Heart right ventricle (tissue), 16 donors: ENCODE measurements around the gene CAMK4. TPM values are rescaled to one million over a fixed set of nuclear protein-coding genes. Genes with fewer than 3 reads are reported as not detected.

Experiments
- ATAC-seq, 8 donors: fragments of 200-7000 bp; cut with Tn5 transposase; one replicate each; pipeline ENCODE4 v1.9.1; 2020; ENCODE audit warnings: mild to moderate bottlenecking in 8 of 8, moderate library complexity in 8 of 8, moderate number of reproducible peaks in 1 of 8
- DNase-seq, 2 donors: peaks; one replicate each; pipeline ENCODE4 v3.0.0-alpha.2; 2020
- H3K27ac ChIP-seq, 10 donors: fragments of 200-600 bp; sonication (generic) in 2 of 10; one replicate each; pipeline versions ENCODE4 v1.5.0 to v1.8.0; 2020 to 2022; ENCODE audit warnings: mild to moderate bottlenecking in 3 of 10
- H3K27me3 ChIP-seq, 7 donors: fragments of 200-600 bp; one replicate each; pipeline ENCODE4 v1.8.0; 2021 to 2022; ENCODE audit warnings: mild to moderate bottlenecking in 2 of 7
- H3K36me3 ChIP-seq, 9 donors: fragments of 200-600 bp; sonication (generic) in 1 of 9; one replicate each; pipeline versions ENCODE4 v1.5.0 to v1.8.0; 2020 to 2022; ENCODE audit warnings: mild to moderate bottlenecking in 2 of 9
- H3K4me1 ChIP-seq, 9 donors: fragments of 200-600 bp; sonication (generic) in 1 of 9; one replicate each; pipeline versions ENCODE4 v1.5.0 to v1.8.0; 2020 to 2022; ENCODE audit warnings: mild to moderate bottlenecking in 4 of 9
- H3K4me3 ChIP-seq, 10 donors: fragments of 200-600 bp; sonication (generic) in 2 of 10; one replicate each; pipeline versions ENCODE4 v1.5.0 to v1.8.0; 2020 to 2022; ENCODE audit warnings: mild to moderate bottlenecking in 7 of 10, moderate library complexity in 2 of 10
- H3K9me3 ChIP-seq, 11 donors: fragments of 200-600 bp in 10 of 11; sonication (generic) in 2 of 11; one replicate each; pipeline versions ENCODE4 v1.5.0 to v1.8.0; 2013 to 2022; ENCODE audit warnings: mild to moderate bottlenecking in 2 of 11, control low read depth in 1 of 11, moderate library complexity in 1 of 11
- WGBS, 2 donors: extraction: QIAGEN DNeasy Blood & Tissue Kit; methylation state at CpG; one replicate each; pipeline ENCODE4 v1.1.7; 2013; ENCODE audit warnings: inconsistent platforms in 1 of 2; 5-methylcytosine and 5-hydroxymethylcytosine counted together
- intact Hi-C, 10 donors: fragments of 100-400 bp; cut with DNase I; formaldehyde crosslinking; loops; one replicate each; pipeline versions ENCODE4 v1.11.1 to v1.14.2; 2022
- polyA plus RNA-seq, 2 donors: library from polyadenylated mRNA; stranded (reverse); fragments of 200-250 nt; gene quantifications; one replicate each; pipeline ENCODE4 v1.2.3, GENCODE V29; 2013
- total RNA-seq, 10 donors: library from RNA; stranded (reverse); fragmentation: NEBNext Ultra II Directional in 3 of 10; extraction: Animal tissue kit (Norgen Biotek cat#: 25700) in 3 of 10; gene quantifications; one replicate each; pipeline versions ENCODE4 v1.2.1 to v1.2.4, GENCODE V29; 2021 to 2023
- TF ChIP-seq, protein P1 (sequence below), 9 donors: fragments of 200-600 bp; sonication (generic) in 2 of 9; IDR thresholded peaks; one replicate each; pipeline versions ENCODE4 v1.5.0 to v1.8.0; 2021 to 2022; ENCODE audit warnings: antibody characterized with exemption in 9 of 9, mild to moderate bottlenecking in 5 of 9, moderate library complexity in 1 of 9
- donor health status: Arrhythmogenic right ventricular cardiomyopathy.
- donor health status: ischemic (EF 13 %, LVEDD 7.1; RV severe dilation, severe dysfunction).
- donor health status: healthy with polysubstance abuse.
- donor health status: DM: no; HTN: yes; CAD: no.
- donor health status: DM: no; HTN: no; CAD: no.
- donor health status: ischemic (EF 25% LVEDD 6.9; RV normal size, moderate dysfunction).
- donor health status: ischemic (EF 25% LVEDD 5.7; RV mildly dilated, moderate dysfunction).
- donor health status: healthy.
- donor health status: DM: yes; HTN: yes; CAD: no.
- donor health status: Ischemic cardiomyopathy.
- donor health status: ischemic (EF 35%, LVEDD 5.7; RV mildly dilated, moderate dysfunction).
- donor health status: nonischemic (EF 11% LVEDD 7.7; RV severe dilation, severe dysfunction).
- donor health status: DM: yes; HTN: yes; CAD: no.
- donor health status: PGD.
- donor health status: ischemic (EF 29% LVEDD 5.4; RV normal size, mild dysfunction).
- donor health status: nonischemic (EF 23%, LVEDD 6.1; RV moderate dilation, normal function).

Gene CAMK4
- total and polyA plus RNA-seq, 12 donors: 0.02 to 2.0 (median 0.34) TPM; not detected in 1

GRCh38 chr5:111502956-111503355 lies 278.8 kb downstream of the CAMK4 start:
- no peak overlapping the region for H3K27ac ChIP-seq
- no peak for ATAC-seq

GRCh38 chr5:111505096-111505495 lies 280.9 kb downstream of the CAMK4 start:
- Histone ChIP-seq H3K9me3 (no peaks in the 10 kb centered on the region), H3K4me1 (peaks cover 0 to 13% (median 0%) of the 10 kb centered on the region in 9 donors), H3K27me3 (no peaks in the 10 kb centered on the region), H3K36me3 (peaks cover 0 to 27% (median under 1%) of the 10 kb centered on the region in 9 donors), H3K27ac (no peak overlapping the region), H3K4me3 (no peak overlapping the region)
- 60 to 64% methylated on average over 1 of the region's 1 CpG for WGBS, 2 donors
- no peak for ATAC-seq
- no peak for DNase-seq
- TF ChIP-seq, protein P1, sequence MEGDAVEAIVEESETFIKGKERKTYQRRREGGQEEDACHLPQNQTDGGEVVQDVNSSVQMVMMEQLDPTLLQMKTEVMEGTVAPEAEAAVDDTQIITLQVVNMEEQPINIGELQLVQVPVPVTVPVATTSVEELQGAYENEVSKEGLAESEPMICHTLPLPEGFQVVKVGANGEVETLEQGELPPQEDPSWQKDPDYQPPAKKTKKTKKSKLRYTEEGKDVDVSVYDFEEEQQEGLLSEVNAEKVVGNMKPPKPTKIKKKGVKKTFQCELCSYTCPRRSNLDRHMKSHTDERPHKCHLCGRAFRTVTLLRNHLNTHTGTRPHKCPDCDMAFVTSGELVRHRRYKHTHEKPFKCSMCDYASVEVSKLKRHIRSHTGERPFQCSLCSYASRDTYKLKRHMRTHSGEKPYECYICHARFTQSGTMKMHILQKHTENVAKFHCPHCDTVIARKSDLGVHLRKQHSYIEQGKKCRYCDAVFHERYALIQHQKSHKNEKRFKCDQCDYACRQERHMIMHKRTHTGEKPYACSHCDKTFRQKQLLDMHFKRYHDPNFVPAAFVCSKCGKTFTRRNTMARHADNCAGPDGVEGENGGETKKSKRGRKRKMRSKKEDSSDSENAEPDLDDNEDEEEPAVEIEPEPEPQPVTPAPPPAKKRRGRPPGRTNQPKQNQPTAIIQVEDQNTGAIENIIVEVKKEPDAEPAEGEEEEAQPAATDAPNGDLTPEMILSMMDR (IDR thresholded peaks at IDR 0.05): no peak
- intact Hi-C loops: no loop called here

More at GRCh38 chr5:111502956-111503355, 278.8 kb downstream of the CAMK4 start:
- no peak for DNase-seq
- no peaks in the 10 kb centered on the region for H3K4me1 ChIP-seq
- H3K36me3 ChIP-seq: peaks cover 0 to 48% (median 4%) of the 10 kb centered on the region in 9 donors
- no peaks in the 10 kb centered on the region for H3K27me3 ChIP-seq
- intact Hi-C loops: no loop called here
- TF ChIP-seq, protein P1 (IDR thresholded peaks at IDR 0.05): no peak
- no peaks in the 10 kb centered on the region for H3K9me3 ChIP-seq
- no peak overlapping the region for H3K4me3 ChIP-seq

DNA sequence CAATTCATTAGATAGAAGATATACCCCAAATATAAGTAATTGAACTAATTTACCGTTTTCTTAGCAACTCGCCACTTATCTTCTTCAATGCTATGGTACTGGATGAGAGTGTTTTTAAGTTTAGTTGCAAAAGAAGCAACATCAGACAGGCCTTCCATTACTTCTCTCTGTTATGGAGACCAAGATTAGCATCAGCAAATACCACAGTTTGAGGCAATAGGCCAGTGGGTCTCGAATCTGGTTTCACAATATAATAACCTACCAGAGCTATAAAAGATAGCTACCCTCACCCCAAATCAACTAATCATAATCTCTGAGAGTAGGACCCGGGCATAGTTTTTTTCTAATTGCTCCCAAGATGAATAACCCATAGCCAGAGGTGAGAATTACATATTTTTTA lies 283.1 kb downstream of the CAMK4 start:
- Histone ChIP-seq H3K27me3 (no peaks in the 10 kb centered on the region), H3K9me3 (no peaks in the 10 kb centered on the region), H3K4me3 (no peak overlapping the region), H3K27ac (no peak overlapping the region), H3K4me1 (peaks cover 0 to 31% (median 10%) of the 10 kb centered on the region in 9 donors), H3K36me3 (peaks cover 0 to 16% (median 0%) of the 10 kb centered on the region in 9 donors)
- DNase-seq: no peak
- 91 to 93% methylated on average over 4 of the region's 4 CpGs for WGBS, 2 donors
- TF ChIP-seq, protein P1 (IDR thresholded peaks at IDR 0.05): no peak
- intact Hi-C loops: no loop called here
- no peak for ATAC-seq

GRCh38 chr5:111509119-111509518 lies 284.9 kb downstream of the CAMK4 start:
- DNase-seq (no peak), ATAC-seq (no peak)
- peaks cover 0 to 40% (median 10%) of the 10 kb centered on the region in 9 donors for H3K4me1 ChIP-seq
- H3K9me3 ChIP-seq: no peaks in the 10 kb centered on the region
- H3K4me3 ChIP-seq: no peak overlapping the region
- H3K27me3 ChIP-seq: no peaks in the 10 kb centered on the region
- peaks cover 0 to 16% (median 0%) of the 10 kb centered on the region in 9 donors for H3K36me3 ChIP-seq
- intact Hi-C loops: no loop called here
- H3K27ac ChIP-seq: no peak overlapping the region
- TF ChIP-seq, protein P1 (IDR thresholded peaks at IDR 0.05): no peak
- WGBS, 2 donors: 70 to 80% methylated on average over 1 of the region's 1 CpG
